Liver (tissue), 3 donors: ENCODE data around the gene TRIM32.

Source experiments
- EGR1 ChIP-seq, 2 donors: IDR thresholded peaks; 2 replicates each; pipeline ENCODE4 v1.6.1; 2016 to 2018; ENCODE audit warnings: antibody characterized with exemption in 2 of 2, low read depth in 2 of 2
- GABPA ChIP-seq, 2 donors: IDR thresholded peaks in 1 of 2; conservative IDR thresholded peaks in 1 of 2; 2 replicates each; pipeline ENCODE4 v1.6.1; 2016; ENCODE audit warnings: antibody characterized with exemption in 2 of 2, mild to moderate bottlenecking in 1 of 2, moderate library complexity in 1 of 2
- JUND ChIP-seq, 2 donors: IDR thresholded peaks; 2 replicates each; pipeline ENCODE4 v1.6.1; 2016; ENCODE audit warnings: antibody characterized with exemption in 2 of 2
- NR2F2 ChIP-seq: IDR thresholded peaks from 2 replicates; pipeline ENCODE4 v1.6.1; 2016; ENCODE audit warnings: antibody characterized with exemption
- RAD21 ChIP-seq, 2 donors: IDR thresholded peaks; 2 replicates each; pipeline ENCODE4 v1.6.1; 2016; ENCODE audit warnings: antibody characterized with exemption in 2 of 2, mild to moderate bottlenecking in 2 of 2
- SP1 ChIP-seq: IDR thresholded peaks from 2 replicates; pipeline ENCODE4 v1.6.1; 2018; ENCODE audit warnings: antibody characterized with exemption, mild to moderate bottlenecking
- TAF1 ChIP-seq: conservative IDR thresholded peaks from 2 replicates; pipeline ENCODE4 v1.6.1; 2016; ENCODE audit warnings: antibody characterized with exemption, mild to moderate bottlenecking
- YY1 ChIP-seq: IDR thresholded peaks from 2 replicates; pipeline ENCODE4 v1.6.1; 2016; ENCODE audit warnings: antibody characterized with exemption, mild to moderate bottlenecking
- TF ChIP-seq, protein P1 (sequence below): IDR thresholded peaks from 2 replicates; pipeline ENCODE4 v1.6.1; 2016; ENCODE audit warnings: antibody characterized with exemption, mild to moderate bottlenecking
- TF ChIP-seq, protein P2 (sequence below): fragments of 150-350 bp; IDR thresholded peaks from 2 replicates; pipeline ENCODE4 v1.5.1; 2017; ENCODE audit warnings: improper control_type of control experiment, low read depth, low read length; ENCODE audit not compliant: missing input control
- TF ChIP-seq, protein P3 (sequence below): IDR thresholded peaks from 2 replicates; pipeline ENCODE4 v1.6.1; 2016; ENCODE audit warnings: antibody characterized with exemption
- TF ChIP-seq, protein P4 (sequence below): IDR thresholded peaks from 2 replicates; pipeline ENCODE4 v1.6.1; 2016; ENCODE audit warnings: antibody characterized with exemption
- donor health status: healthy.
- donor health status: healthy.

DNA sequence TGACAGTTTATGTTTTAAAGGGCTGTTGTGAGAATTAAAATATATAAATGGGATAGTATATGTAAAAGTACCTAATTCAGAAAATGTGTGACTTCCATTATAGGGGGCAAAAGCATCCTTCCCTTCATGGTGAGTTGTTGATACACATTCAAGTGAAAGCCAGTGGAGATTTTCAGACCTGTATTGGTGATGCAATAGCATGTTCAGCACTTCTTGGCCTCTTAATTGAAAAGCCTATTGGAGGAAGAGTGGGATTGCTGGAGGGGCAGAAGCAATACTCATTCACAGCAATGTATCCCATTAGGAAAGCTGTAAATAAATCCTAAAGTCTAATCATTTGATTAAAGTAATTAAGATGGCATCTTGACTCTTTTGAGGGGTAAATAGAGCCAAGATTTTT lies 17.4 kb downstream of the TRIM32 start:
- no peak for TF ChIP-seq RAD21 (IDR thresholded peaks at IDR 0.05)
- TF ChIP-seq, protein P1, sequence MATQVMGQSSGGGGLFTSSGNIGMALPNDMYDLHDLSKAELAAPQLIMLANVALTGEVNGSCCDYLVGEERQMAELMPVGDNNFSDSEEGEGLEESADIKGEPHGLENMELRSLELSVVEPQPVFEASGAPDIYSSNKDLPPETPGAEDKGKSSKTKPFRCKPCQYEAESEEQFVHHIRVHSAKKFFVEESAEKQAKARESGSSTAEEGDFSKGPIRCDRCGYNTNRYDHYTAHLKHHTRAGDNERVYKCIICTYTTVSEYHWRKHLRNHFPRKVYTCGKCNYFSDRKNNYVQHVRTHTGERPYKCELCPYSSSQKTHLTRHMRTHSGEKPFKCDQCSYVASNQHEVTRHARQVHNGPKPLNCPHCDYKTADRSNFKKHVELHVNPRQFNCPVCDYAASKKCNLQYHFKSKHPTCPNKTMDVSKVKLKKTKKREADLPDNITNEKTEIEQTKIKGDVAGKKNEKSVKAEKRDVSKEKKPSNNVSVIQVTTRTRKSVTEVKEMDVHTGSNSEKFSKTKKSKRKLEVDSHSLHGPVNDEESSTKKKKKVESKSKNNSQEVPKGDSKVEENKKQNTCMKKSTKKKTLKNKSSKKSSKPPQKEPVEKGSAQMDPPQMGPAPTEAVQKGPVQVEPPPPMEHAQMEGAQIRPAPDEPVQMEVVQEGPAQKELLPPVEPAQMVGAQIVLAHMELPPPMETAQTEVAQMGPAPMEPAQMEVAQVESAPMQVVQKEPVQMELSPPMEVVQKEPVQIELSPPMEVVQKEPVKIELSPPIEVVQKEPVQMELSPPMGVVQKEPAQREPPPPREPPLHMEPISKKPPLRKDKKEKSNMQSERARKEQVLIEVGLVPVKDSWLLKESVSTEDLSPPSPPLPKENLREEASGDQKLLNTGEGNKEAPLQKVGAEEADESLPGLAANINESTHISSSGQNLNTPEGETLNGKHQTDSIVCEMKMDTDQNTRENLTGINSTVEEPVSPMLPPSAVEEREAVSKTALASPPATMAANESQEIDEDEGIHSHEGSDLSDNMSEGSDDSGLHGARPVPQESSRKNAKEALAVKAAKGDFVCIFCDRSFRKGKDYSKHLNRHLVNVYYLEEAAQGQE = no peak
- TF ChIP-seq SP1 = no peak
- TF ChIP-seq, protein P2, sequence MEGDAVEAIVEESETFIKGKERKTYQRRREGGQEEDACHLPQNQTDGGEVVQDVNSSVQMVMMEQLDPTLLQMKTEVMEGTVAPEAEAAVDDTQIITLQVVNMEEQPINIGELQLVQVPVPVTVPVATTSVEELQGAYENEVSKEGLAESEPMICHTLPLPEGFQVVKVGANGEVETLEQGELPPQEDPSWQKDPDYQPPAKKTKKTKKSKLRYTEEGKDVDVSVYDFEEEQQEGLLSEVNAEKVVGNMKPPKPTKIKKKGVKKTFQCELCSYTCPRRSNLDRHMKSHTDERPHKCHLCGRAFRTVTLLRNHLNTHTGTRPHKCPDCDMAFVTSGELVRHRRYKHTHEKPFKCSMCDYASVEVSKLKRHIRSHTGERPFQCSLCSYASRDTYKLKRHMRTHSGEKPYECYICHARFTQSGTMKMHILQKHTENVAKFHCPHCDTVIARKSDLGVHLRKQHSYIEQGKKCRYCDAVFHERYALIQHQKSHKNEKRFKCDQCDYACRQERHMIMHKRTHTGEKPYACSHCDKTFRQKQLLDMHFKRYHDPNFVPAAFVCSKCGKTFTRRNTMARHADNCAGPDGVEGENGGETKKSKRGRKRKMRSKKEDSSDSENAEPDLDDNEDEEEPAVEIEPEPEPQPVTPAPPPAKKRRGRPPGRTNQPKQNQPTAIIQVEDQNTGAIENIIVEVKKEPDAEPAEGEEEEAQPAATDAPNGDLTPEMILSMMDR = no peak
- TF ChIP-seq EGR1 (IDR thresholded peaks at IDR 0.05; ENCODE audit: low read depth in 2 of 2) = no peak
- TF ChIP-seq, protein P3, sequence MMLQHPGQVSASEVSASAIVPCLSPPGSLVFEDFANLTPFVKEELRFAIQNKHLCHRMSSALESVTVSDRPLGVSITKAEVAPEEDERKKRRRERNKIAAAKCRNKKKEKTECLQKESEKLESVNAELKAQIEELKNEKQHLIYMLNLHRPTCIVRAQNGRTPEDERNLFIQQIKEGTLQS = no peak
- TF ChIP-seq, protein P4, sequence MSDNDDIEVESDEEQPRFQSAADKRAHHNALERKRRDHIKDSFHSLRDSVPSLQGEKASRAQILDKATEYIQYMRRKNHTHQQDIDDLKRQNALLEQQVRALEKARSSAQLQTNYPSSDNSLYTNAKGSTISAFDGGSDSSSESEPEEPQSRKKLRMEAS = no peak
- TF ChIP-seq NR2F2 = no peak
- no peak for TF ChIP-seq TAF1
- TF ChIP-seq YY1 = no peak
- TF ChIP-seq GABPA (IDR thresholded peaks at IDR 0.05 in 1 of 2, conservative IDR thresholded peaks at IDR 0.05 in 1 of 2) = no peak
- no peak for TF ChIP-seq JUND (IDR thresholded peaks at IDR 0.05)
